HCT116 (cell line): ENCODE results near the gene POPDC2. TPM values are rescaled to one million over a fixed set of nuclear protein-coding genes. Genes with fewer than 3 reads are reported as not detected.

Source experiments
- ATAC-seq: fragments of 200-7000 bp; cut with Tn5 transposase; 2 replicates; pipeline ENCODE4 v1.9.1; 2020; ENCODE audit warnings: mild to moderate bottlenecking, moderate library complexity
- BruUV-seq: library from RNA; stranded (reverse); fragments of 400-500 nt; replicated peaks from 2 replicates; lab custom pipeline; 2021; lab: Mats Ljungman, UMichigan
- CTCF ChIA-PET: fragments of 300-600 bp; sonication (Branson Sonifier 250); formaldehyde crosslinking; loops from one replicate; lab custom pipeline; 2021; ENCODE audit warnings: antibody characterized with exemption; lab: Charles Lee
- POLR2A ChIA-PET: fragments of 300-600, 350-600 bp; sonication (Branson Sonifier 250); formaldehyde crosslinking; loops from one replicate; lab custom pipeline; 2021; ENCODE audit warnings: antibody characterized with exemption; lab: Charles Lee
- RAD21 ChIA-PET, 2 experiments: fragments of 300-600 bp; sonication (Branson Sonifier 250); formaldehyde crosslinking; loops; one replicate each; lab custom pipeline; 2023; ENCODE audit warnings: low total read pairs in 2 of 2; ENCODE audit not compliant: uncharacterized antibody in 2 of 2, unreplicated experiment in 2 of 2, low non-redundant PET in 1 of 2; lab: Charles Lee
- DNase-seq: peaks from one replicate; pipeline ENCODE4 v3.0.0-alpha.2; 2010; ENCODE audit warnings: low read depth, low spot score
- H2AFZ ChIP-seq: fragments of 200-600 bp; shearing (Covaris generic), sonication (generic); 2 replicates; pipeline ENCODE4 v1.6.1; 2017; ENCODE audit warnings: low read depth, mixed run types, mixed read lengths, antibody characterized with exemption, low read length; ENCODE audit not compliant: poor library complexity, severe bottlenecking
- H3K27ac ChIP-seq: 2 replicates; pipeline ENCODE4 v1.5.1; 2012; ENCODE audit warnings: low read depth, low read length
- H3K27me3 ChIP-seq: fragments of 200-600 bp; sonication (generic); 2 replicates; pipeline ENCODE4 v1.6.1; 2016; ENCODE audit warnings: mixed run types, low read length, mixed read lengths; ENCODE audit not compliant: insufficient read depth
- H3K36me3 ChIP-seq, 2 experiments: fragments of 200-500 bp in 1 of 2; fragments of 200-600 bp in 1 of 2; sonication (Bioruptor generic) in 1 of 2; sonication (generic) in 1 of 2; 2 replicates each; pipeline versions ENCODE4 v1.5.1 to v1.6.1; 2014 to 2016; ENCODE audit warnings: low read length in 2 of 2, inconsistent platforms in 1 of 2, mixed read lengths in 1 of 2, mixed run types in 1 of 2; ENCODE audit not compliant: insufficient read depth in 2 of 2, control insufficient read depth in 1 of 2
- H3K4me1 ChIP-seq, 2 experiments: fragments of 200-600 bp in 1 of 2; sonication (generic) in 1 of 2; 2 replicates each; pipeline versions ENCODE4 v1.5.1 to v1.6.1; 2012 to 2017; ENCODE audit warnings: low read length in 2 of 2, inconsistent platforms in 1 of 2, mild to moderate bottlenecking in 1 of 2, mixed read lengths in 1 of 2, mixed run types in 1 of 2, moderate library complexity in 1 of 2; ENCODE audit not compliant: insufficient read depth in 2 of 2, control insufficient read depth in 1 of 2
- H3K4me2 ChIP-seq: fragments of 200-600 bp; sonication (generic); 2 replicates; pipeline ENCODE4 v1.6.1; 2017; ENCODE audit warnings: mixed run types, low read length, mixed read lengths
- H3K4me3 ChIP-seq, 2 experiments: fragments of 200-600 bp in 1 of 2; sonication (generic) in 1 of 2; replicated peaks in 1 of 2; 2 replicates each; pipeline ENCODE4 v1.5.1; 2011 to 2016; ENCODE audit warnings: low read length in 2 of 2, control low read depth in 1 of 2, low read depth in 1 of 2, mild to moderate bottlenecking in 1 of 2, mixed read lengths in 1 of 2, mixed run types in 1 of 2
- H3K79me2 ChIP-seq: fragments of 200-600 bp; sonication (generic); 2 replicates; pipeline ENCODE4 v1.6.1; 2017; ENCODE audit warnings: mild to moderate bottlenecking, mixed run types, low read length, moderate library complexity, mixed read lengths; ENCODE audit not compliant: insufficient read depth
- H3K9ac ChIP-seq: fragments of 200-600 bp; sonication (generic); 2 replicates; pipeline ENCODE4 v1.6.1; 2016; ENCODE audit warnings: low read length, mixed read lengths
- H3K9me2 ChIP-seq: fragments of 200-600 bp; sonication (generic), shearing (Covaris generic); 2 replicates; pipeline ENCODE4 v1.6.1; 2017; ENCODE audit warnings: mixed run types, mild to moderate bottlenecking, moderate library complexity; ENCODE audit not compliant: insufficient read depth
- H3K9me3 ChIP-seq, 2 experiments: fragments of 200-500 bp in 1 of 2; fragments of 200-600 bp in 1 of 2; sonication (Bioruptor generic) in 1 of 2; sonication (generic) in 1 of 2; 2 replicates each; pipeline ENCODE4 v1.6.1; 2014 to 2017; ENCODE audit warnings: low read length in 2 of 2, mixed read lengths in 2 of 2, inconsistent platforms in 1 of 2, low read depth in 1 of 2, mild to moderate bottlenecking in 1 of 2, mixed run types in 1 of 2, moderate library complexity in 1 of 2; ENCODE audit not compliant: control insufficient read depth in 1 of 2, insufficient read depth in 1 of 2
- H4K20me1 ChIP-seq: fragments of 200-600 bp; sonication (generic), shearing (Covaris generic); 2 replicates; pipeline ENCODE4 v1.6.1; 2017; ENCODE audit warnings: mixed run types, mild to moderate bottlenecking, moderate library complexity; ENCODE audit not compliant: insufficient read depth
- CBX3 ChIP-seq: IDR thresholded peaks from 2 replicates; pipeline ENCODE4 v1.6.1; 2012; ENCODE audit warnings: low read depth
- CEBPB ChIP-seq: IDR thresholded peaks from 2 replicates; pipeline ENCODE4 v1.6.1; 2012; ENCODE audit warnings: low read depth
- EGR1 ChIP-seq: IDR thresholded peaks from 2 replicates; pipeline ENCODE4 v1.6.1; 2012; ENCODE audit warnings: low read depth
- ELF1 ChIP-seq: IDR thresholded peaks from 2 replicates; pipeline ENCODE4 v1.6.1; 2012; ENCODE audit warnings: low read depth, borderline replicate concordance
- EZH2 ChIP-seq: fragments of 200-600 bp; sonication (generic); IDR thresholded peaks from 2 replicates; pipeline ENCODE4 v1.6.1; 2017; ENCODE audit warnings: antibody characterized with exemption, mixed run types
- JUND ChIP-seq: IDR thresholded peaks from 2 replicates; pipeline ENCODE4 v1.6.1; 2012
- POLR2A ChIP-seq: IDR thresholded peaks from 2 replicates; pipeline ENCODE4 v1.7.0; 2011; ENCODE audit warnings: borderline replicate concordance; ENCODE audit not compliant: insufficient read depth, insufficient read length; ENCODE audit errors: extremely low read depth
- POLR2AphosphoS5 ChIP-seq: IDR thresholded peaks from 2 replicates; pipeline ENCODE4 v1.6.1; 2011; ENCODE audit warnings: mild to moderate bottlenecking, low read depth, low read length, moderate library complexity
- RAD21 ChIP-seq: IDR thresholded peaks from 2 replicates; pipeline ENCODE4 v1.6.1; 2012; ENCODE audit warnings: low read depth, mild to moderate bottlenecking
- SIN3A ChIP-seq: IDR thresholded peaks from 2 replicates; pipeline ENCODE4 v1.6.1; 2012; ENCODE audit warnings: low read depth
- SP1 ChIP-seq: IDR thresholded peaks from 2 replicates; pipeline ENCODE4 v1.6.1; 2012; ENCODE audit warnings: low read depth
- SRF ChIP-seq: IDR thresholded peaks from 2 replicates; pipeline ENCODE4 v1.6.1; 2012; ENCODE audit warnings: low read depth
- TCF7L2 ChIP-seq: IDR thresholded peaks from 2 replicates; pipeline ENCODE4 v1.7.0; 2011; ENCODE audit warnings: borderline replicate concordance, inconsistent platforms; ENCODE audit not compliant: insufficient read depth, insufficient read length; ENCODE audit errors: extremely low read depth
- YY1 ChIP-seq: IDR thresholded peaks from 2 replicates; pipeline ENCODE4 v1.6.1; 2011; ENCODE audit warnings: low read length, low read depth, moderate library complexity, mild to moderate bottlenecking; ENCODE audit not compliant: insufficient replicate concordance; ENCODE audit errors: extremely low read depth
- ZFX ChIP-seq: fragments of 450-650 bp; IDR thresholded peaks from 2 replicates; pipeline ENCODE4 v1.6.1; 2017
- intact Hi-C: fragments of 100-400 bp; cut with micrococcal nuclease; formaldehyde crosslinking; loops from 2 replicates; pipeline ENCODE4 v1.10.0; 2022
- total RNA-seq: library from RNA; stranded (reverse); gene quantifications from one replicate; pipeline ENCODE4 v1.2.1, GENCODE V29; 2021; ENCODE audit not compliant: unreplicated experiment

The POPDC2 gene
- total RNA-seq, 1 experiment from 2014 or later: 1.6 TPM

- H4K20me1 ChIP-seq: no peaks in the 10 kb centered on the region
- H2AFZ ChIP-seq: peak overlapping the region; percentile 74
- no peak for DNase-seq
- no peaks in the 10 kb centered on the region for H3K36me3 ChIP-seq
- no peaks in the 10 kb centered on the region for H3K27me3 ChIP-seq
- no peaks in the 10 kb centered on the region for H3K9me2 ChIP-seq
- TF ChIP-seq CEBPB: no peak
- TF ChIP-seq ELF1: peak; percentile 47
- H3K27ac ChIP-seq: no peak overlapping the region
- ChIA-PET RAD21 (no interaction called here), CTCF (interaction anchor here (1.6 kb wide), 1 partner anchor 459 kb away, joined by 3 read pairs; no protein-coding TSS in a partner anchor), POLR2A (no interaction called here)
- no peak overlapping the region for H3K9ac ChIP-seq
- no peak for ATAC-seq
- H3K79me2 ChIP-seq: no peaks in the 10 kb centered on the region
- intact Hi-C loops: no loop called here
- 0 out of 2 replicates have a peak overlapping the region, but pooled peaks have one; percentile 2 for H3K4me2 ChIP-seq
- H3K4me1 ChIP-seq: peaks cover 7 to 29% of the 10 kb centered on the region in 2 experiments; a peak in 3 of 4 replicates
- BruUV-seq: no TSS peak
- H3K9me3 ChIP-seq: no peaks in the 10 kb centered on the region
- H3K4me3 ChIP-seq: no peak overlapping the region
These were observed 40.0 kb upstream of the POPDC2 start for GRCh38 chr3:119700269-119700919.

GRCh38 chr3:119697394-119697793, 37.0 kb upstream of the POPDC2 start:
- no TSS peak for BruUV-seq
- Histone ChIP-seq H3K9me2 (no peaks in the 10 kb centered on the region), H2AFZ (no peak overlapping the region), H3K4me1 (peaks cover 4 to 22% of the 10 kb centered on the region in 2 experiments; a peak in 3 of 4 replicates), H3K4me2 (no peak overlapping the region), H3K27ac (no peak overlapping the region), H3K36me3 (no peaks in the 10 kb centered on the region), H3K4me3 (no peak overlapping the region)
- ATAC-seq: no peak
- TF ChIP-seq CEBPB (no peak), EZH2 (no peak), EGR1 (no peak), TCF7L2 (no peak), YY1 (no peak), ELF1 (no peak), SRF (no peak), ZFX (no peak), POLR2AphosphoS5 (no peak), POLR2A (no peak), SP1 (no peak), CBX3 (no peak), RAD21 (no peak), SIN3A (no peak), JUND (no peak)
- TF ChIP-seq, all 23 proteins: peak for 0
- RAD21 ChIA-PET: no interaction called here
- no peaks in the 10 kb centered on the region for H3K79me2 ChIP-seq
- CTCF ChIA-PET: no interaction called here
- no peaks in the 10 kb centered on the region for H4K20me1 ChIP-seq
- H3K9me3 ChIP-seq: no peaks in the 10 kb centered on the region
- no peaks in the 10 kb centered on the region for H3K27me3 ChIP-seq
- POLR2A ChIA-PET: no interaction called here
- DNase-seq: no peak
- H3K9ac ChIP-seq: no peak overlapping the region
- intact Hi-C loops: no loop called here
